ENCODE results near the gene ARHGAP1. TPM values are rescaled to one million over a fixed set of nuclear protein-coding genes. Genes with fewer than 3 reads are reported as not detected.

The ARHGAP1 gene
- total RNA-seq, 1 donor from 2014 or later = 29.3 TPM

DNA sequence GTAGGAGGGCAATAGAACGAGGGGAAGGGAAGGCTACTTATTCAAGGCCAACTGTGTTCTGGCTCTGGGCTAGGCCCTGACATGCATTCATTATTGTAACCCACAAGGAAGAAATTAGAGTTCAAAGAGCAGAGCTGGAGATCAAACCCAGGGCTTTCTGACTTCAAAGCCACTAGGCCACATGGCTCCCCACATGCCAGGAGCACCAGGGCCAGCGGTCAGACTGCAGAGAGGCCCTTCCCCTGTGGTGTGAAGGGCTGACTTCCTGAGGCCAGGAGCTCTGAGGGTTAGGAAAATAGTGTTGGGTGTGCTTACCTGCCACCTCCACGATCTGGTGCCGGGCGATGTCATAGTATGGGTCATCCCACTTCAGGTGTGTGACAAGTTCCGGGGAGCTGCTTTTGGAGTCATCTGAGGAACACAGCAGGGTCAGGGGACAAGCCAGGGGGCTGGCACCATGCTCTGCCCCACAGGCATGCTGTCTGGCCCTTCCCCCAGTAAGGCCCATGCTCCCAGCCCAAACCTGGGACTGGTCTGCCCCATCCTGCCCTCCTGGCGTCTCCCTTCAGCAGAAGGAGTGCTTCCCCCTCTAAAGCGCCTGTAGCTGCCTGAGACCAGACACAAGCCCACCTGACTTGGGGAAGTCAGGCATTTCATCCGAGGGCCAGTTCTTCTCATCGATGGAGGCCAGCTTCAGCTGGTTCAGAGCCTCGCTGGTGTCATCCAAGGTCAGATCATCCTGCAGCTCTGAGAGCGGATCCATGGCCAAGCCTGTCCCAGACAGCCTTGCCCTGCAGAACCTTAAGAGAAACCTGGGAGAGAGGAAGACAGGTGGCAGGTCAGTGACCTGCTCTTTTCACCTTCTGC is 4.8 kb downstream of the ARHGAP1 start:
- ATAC-seq (no peak), DNase-seq (ENCODE audit: low spot score) (no peak)

DNA sequence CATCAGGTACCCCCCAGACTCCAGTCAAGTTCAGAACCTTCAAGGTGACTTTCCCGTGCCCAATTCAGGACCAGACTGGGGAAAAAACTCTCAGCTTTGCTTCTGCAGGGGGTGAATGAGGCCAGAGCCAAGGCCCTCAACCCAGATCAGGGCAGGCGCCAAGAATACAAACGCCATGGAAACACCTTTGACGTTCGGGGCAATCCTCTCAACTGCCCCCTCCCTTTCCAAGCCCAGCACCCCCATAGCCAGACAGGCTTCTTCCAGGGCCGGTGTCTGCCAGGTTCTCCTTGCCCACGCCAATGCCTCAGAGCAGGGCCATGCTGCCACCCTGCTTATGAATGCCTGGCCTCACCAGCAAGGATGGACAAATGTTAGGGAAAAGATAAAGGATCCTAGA is 5.8 kb downstream of the ARHGAP1 start:
- ATAC-seq (no peak), DNase-seq (ENCODE audit: low spot score) (no peak)

DNA sequence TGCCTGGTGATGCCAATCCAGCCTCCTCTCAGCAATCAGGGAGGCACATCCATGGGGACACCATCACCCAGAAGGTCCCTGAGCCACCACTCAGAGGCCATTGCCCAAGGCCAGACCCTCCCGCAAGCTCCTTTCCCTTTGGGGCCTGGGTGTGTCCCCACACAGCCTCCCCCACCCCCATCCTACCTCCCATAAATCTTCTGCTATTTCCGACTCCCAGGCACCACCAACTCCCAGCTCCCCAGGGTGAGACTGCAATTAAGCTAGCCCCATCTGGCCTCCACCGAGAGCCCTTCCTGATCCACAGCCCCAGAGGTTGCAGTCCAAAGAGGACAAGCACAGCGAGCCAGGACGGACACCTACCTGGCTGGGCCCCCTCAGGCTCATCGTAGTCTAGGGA is 6.3 kb downstream of the ARHGAP1 start:
- DNase-seq (ENCODE audit: low spot score) (no peak), ATAC-seq (no peak)

DNA sequence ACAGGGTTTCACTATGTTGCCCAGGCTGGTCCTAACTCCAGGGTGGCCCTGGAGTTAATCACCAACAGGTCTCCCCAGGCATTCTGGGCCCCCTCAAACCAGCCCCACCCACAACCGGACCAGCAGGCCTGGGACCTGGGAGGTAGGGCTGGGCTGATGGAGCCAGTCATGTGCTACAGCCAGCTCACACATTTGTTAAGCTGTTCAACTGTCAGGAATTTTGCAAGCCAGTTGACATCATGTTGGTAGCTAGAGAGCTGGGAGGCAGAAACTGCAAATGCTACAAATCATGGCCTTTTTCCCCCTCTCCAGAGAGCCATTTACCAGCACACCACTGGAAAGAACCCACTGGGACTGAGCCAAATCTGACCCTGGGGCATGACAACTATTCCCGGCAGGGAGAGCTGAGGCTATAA is 6.8 kb downstream of the ARHGAP1 start:
- no peak for DNase-seq (ENCODE audit: low spot score)
- ATAC-seq = no peak

DNA sequence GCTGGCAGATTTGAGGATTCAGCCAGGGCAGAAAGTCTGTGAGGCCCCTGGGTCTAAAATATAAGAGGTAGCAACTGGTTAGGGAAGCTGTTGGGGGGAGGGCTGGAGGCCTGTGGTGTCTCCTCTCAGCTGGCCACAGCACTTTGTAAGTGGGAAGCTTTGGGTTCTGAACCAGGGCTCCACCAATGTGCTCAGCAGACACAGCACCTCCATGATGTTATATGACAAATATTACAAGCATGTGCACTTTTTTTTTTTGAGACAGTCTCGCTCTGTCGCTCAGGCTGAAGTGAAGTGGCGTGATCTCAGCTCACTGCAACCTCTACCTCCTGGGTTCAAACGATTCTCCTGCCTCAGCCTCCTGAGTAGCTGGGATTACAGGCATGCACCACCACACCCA is 8.0 kb downstream of the ARHGAP1 start:
- DNase-seq (ENCODE audit: low spot score) (no peak), ATAC-seq (no peak)

DNA sequence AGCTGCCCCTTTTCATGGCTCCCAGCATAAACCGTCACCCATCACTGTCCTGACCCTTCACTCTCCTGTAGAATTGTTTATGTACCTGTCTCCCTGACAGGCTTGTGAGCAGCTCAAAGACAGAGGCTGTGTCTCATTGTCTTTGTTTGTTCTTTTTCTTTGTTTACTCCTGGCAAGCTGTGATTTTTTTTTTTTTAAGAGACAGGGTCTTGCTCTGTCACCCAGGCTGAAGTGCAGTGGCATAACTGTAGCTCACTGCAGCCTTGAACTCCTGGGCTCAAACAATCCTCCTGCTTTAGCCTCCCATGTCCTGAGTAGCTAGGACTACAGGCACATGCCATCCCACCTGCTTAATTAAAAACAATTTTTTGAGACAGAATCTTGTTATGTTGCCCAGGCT is 9.7 kb downstream of the ARHGAP1 start:
- DNase-seq (ENCODE audit: low spot score) (no peak), ATAC-seq (no peak)

DNA sequence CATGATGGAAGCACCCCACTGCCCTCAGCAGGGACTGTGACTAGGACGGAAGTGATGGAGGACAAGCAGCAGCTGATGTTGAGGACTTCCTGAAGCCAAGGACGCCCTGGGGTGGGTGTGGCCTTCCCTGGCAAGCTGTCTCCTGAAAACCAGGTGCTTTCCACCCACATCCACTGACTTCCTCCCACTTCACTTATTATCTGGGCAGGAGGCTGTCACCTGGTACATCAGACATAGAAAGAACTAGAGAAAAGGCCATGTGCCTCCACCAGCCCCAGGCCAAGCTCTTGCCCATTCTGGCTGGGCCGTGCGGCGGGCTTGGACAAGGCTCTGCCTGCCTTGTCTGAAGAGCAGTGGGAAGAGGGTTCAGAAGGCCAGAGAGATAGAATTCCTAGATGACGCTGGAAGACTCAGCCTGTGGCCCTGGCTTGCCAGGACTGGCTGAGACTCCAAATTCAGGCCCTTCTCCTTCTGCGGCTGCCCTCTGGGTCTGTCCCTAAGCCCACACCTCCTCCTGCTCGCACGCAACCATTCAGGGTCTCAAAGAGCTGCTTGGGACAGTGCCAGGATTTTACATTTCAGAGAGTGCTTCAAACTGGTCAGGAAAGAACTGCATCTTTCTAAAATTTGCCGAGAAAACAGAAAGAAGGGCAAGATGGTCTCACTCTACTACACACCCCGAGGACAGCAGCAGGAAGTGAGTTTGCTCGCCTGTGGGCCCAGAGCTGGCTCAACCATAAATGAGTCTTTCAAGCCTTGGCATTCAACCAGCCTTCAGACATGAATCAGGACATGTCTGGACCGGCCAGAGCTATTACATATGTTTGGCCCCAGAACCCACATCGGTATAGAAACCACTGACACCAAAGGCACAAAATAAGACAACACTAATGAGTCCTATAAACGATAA is 13.3 kb downstream of the ARHGAP1 start:
- ATAC-seq = peak; percentile 23
- no peak for DNase-seq (ENCODE audit: low spot score)

DNA sequence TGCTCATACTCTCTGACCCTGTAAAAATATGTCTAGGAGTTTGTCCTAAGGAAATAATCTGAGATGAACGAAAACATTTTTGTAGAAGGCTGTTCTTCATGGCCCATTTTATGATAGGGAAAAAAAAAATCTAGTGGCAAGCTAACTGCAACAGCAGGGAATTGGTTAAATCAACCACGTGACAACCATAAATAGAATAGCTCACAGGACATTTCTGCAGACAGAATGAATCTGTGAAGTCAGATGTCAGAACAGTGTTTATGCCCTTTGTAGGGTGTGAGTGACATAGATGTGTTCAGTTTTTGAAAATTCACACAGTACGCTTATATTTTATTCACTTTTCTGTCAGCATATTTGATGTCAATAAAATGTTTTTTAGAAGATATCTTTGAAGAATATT is 16.1 kb downstream of the ARHGAP1 start:
- ATAC-seq (no peak), DNase-seq (ENCODE audit: low spot score) (no peak)

DNA sequence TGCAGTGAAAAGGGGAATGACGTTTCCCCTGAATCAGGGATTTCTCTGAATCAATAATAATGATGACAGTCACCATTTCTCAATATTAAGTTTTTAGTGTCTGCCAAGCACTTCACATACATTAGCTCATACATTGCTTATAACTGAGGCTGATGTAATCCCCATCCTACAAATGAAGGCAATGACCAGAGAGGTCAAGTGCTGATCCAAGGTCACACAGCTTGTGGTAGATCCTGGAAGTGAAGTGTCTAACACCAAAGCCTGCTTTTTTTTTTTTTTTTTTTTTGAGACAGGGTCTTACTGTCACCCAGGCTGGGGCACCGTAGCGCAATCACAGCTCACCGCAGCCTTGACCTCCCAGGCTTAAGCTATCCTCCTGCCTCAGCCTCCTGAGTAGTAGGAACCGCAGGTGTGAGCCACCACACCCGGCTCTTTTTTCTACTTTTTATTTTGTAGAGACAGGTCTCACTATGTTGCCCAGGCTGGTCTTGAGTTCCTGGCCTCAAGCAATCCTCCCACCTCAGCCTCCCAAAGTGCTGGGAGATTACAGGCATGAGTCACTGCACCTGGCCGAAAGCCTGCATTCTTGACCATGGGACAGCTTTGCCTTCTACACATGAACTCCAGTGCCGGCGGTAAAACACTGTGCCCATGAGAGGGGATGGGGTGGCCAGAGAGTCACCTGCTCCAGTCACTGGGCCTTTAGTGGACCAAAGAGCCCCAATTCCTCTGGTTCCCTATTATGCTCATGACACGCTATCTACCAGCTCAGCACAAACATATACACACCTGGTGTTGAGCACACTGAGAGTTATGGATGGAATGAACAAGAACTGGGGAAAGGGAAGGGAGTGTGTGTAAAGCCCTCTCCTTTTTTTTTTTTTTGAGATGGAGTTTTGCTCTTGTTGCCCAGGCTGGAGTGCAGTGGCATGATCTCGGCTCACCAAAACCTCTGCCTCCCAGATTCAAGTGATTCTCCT is 17.4 kb downstream of the ARHGAP1 start:
- ATAC-seq = no peak
- DNase-seq (ENCODE audit: low spot score) = no peak

DNA sequence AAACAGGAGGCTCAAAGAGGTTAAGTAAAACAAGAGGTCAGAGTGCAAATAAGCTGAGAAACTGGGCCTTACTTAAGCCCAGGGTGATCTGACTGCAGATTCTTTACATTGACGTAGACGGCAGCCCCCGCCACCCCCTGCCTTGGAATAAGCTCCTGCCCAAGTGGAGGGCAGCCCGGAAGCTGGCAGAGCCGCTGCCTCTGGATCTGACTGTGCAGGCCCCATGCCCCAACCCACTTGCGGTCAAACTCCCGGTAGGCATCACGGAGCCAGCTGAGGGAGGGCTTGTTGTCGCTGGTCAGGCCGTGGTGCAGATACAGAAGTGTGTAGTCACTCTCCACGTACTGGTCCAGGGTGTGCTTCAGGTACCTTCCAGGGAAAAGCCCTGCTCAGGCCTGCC is 18.6 kb downstream of the ARHGAP1 start:
- DNase-seq (ENCODE audit: low spot score) (no peak), ATAC-seq (no peak)

DNA sequence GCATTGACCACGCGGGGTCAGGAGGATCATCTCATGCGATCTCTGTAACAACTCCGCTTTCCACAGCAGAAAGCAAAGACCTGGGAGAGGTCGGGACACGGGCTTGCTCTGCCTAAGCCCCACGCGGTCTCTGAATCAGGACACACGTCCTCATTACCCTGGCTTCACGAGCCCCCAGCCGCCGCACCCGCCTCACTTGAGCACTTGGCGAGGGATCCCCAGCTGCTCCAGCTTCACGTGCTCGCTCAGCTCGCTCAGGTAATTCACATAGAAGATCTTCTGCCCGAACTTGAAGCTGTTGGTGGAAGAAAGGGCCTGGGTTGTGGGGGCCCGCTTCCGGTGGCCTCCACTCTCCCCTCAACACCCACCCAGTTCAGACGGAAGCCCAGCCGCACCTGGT is 19.6 kb downstream of the ARHGAP1 start:
- DNase-seq (ENCODE audit: low spot score) = no peak
- ATAC-seq = no peak

DNA sequence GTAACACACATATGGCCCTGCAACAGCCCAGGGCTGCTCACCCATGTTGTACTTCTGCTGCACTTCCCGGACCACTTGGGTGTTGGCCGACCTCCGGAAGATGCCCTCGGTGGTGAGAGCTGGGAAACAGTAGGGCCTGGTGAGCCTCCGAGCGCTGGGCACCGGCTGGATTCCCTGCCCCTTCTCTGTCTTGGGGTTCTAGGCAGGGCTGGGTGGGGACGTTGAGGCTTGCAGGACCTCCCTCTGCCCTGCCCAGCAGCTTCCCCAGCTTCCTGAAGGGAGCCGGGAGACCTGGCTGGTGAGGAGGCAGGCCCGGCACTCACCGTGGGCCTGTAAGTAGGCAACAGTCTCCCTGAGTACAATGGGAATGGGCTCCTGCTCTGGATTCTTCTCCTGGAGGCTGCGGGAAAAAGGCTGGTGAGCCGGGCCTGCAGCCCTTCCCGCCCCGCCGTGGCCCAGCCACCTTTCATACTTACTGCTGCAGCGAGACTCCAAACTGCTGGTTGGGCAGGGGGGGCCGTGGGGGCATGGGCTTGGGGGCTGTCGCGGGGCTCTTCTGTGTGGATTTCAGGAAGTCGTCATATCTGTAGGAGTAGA is 20.2 kb downstream of the ARHGAP1 start:
- DNase-seq (ENCODE audit: low spot score) (no peak), ATAC-seq (no peak)

DNA sequence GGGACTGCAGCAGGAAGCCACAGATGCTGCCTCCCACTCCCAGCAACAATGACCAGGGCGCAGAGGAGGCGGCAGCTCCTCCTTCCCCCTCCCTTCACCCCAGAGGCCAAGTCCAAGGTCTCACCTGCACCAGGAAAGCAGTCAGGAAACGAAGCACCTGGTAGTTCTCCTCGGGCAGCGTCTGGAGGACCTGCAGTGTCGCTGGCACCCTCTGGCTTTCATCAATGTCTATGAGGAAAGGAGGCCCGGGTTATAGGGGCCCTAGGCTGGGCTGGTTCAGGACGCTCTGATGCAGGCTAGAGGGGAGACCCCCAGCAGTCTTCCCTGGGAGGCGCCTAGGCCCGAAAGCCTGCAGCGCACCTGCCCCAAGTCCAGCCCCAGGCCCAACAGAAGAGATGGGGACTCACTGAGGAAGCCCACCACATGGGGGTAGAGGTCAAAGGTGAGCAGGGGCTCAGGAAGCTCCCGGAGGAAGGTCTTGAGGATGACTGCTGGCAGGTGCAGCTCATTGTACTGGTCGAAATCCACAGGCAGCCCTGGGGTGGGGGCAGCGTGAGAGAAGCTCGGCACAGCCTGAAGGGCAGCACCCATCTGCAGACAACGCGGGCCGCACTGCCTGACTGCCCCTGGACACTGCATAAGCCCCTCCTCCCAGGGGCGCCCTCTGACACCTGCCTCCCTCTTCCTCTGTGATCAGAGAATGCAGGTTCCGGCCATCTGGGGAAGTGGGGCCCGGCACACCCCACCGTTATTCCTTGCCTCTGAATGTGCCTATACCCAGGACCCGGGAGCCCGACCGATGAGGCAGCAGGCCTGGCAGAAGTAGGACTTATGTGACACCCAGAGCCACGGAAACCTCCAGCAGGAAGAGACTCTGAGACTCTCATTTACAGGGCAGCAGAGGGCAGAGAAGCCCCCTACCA is 20.9 kb downstream of the ARHGAP1 start:
- ATAC-seq (no peak), DNase-seq (ENCODE audit: low spot score) (no peak)

DNA sequence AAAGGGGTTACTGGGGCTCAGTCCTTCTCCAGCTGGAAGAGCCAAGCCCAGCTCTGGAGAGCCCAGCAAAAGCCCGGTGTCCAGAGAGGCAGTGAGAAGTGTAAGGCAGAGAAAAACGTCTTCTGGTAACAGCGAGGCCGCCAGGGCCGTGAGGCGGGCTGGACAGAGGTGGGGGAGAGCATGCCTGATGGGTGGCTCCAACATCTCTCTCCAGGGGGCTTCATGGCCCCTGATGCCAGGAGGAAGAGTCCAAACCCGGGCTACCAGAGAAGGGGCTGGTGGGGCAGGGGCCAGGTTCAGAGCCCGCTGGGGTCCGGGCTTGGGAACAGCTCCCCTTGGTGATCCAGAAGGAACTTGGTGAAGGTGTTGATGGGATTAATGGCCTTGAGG is 21.7 kb downstream of the ARHGAP1 start:
- DNase-seq (ENCODE audit: low spot score) (no peak), ATAC-seq (no peak)

DNA sequence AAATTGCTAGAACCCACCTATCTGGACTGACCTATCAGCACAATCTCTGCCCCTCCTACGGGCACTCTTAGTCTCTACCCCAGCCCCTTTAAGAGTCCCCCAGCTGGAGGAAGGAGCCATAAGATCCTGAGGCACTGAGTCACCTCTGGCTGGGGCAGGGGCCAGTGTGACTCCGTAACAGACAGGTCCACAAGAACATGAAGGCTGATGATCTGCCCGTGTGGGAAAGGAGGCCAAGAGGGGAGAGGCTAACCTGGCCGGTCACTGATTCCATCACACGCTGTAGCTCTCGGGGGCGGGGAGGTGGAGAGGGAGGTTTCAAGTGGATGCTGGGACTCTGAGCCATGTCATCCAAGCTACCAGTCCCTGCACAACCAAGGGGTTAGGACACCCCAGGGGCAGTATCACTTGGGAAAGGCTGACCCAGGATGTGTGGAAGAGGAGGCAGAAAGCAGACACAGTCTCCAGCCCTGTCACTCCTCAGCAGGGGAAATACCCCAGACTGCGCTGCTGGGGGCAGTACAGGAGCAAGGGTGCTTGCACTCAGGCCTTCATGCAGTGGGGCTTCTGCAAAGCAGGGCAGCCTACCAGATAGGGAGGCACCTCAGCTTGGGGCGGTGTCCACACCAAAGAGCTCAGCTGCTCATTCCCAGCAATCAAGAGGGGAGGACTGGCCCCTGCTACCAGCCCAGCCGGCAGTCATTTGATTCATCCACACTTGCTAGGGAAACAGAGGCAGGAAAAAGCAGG is 22.3 kb downstream of the ARHGAP1 start:
- no peak for ATAC-seq
- no peak for DNase-seq (ENCODE audit: low spot score)

DNA sequence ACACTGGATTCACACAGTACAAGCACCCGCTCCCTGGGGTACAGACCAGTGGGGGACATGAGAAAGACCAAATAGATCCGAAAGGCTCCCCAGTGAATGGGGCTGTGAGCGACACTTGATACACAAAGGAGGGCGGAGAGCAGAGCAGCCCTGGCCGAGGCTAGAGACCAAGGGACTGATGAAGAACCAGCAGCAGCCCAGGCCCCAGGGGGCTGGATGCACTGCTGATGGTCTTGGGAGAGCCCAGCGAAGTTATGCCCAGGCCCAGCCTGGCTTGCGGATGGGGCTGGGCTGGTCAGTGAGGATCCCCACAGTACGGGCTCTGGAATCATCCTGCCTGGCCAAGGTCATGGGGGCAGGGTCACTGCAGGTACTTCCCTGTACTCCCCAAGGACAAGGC is 23.2 kb downstream of the ARHGAP1 start:
- no peak for DNase-seq (ENCODE audit: low spot score)
- no peak for ATAC-seq

DNA sequence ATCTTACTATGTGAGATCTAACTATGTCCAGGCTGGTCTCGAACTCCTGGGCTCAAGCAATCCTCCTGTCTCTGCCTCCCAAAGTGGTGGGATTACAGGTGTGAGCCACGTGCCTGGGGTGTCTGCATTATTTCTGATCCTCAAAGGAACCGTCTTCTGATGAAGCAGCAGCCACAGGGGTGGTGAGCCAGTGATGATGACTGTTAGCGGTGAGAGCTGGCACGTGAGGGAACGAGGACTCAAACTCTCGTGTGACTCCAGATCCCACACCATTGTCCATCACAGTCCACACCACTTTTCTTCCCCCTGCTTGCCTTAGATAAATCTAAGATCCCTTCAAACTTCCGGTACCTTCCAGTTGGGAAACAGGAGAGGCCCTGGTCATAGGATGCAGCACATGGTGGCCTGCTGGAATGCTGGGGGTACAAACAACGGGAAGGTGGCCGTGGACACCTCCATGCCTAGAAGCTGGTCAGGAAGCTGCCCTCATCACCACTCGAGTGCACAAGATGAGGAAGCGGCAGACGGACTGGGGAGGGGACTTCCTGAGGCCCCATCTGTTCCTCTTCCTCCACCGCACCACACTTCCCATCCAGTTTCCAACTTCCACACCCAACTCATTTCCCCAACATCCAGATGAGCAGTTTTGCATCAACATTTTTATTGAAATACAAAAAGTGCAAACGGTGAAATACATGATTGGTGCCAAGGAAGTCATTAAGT is 23.8 kb downstream of the ARHGAP1 start:
- ATAC-seq (no peak), DNase-seq (ENCODE audit: low spot score) (no peak)

DNA sequence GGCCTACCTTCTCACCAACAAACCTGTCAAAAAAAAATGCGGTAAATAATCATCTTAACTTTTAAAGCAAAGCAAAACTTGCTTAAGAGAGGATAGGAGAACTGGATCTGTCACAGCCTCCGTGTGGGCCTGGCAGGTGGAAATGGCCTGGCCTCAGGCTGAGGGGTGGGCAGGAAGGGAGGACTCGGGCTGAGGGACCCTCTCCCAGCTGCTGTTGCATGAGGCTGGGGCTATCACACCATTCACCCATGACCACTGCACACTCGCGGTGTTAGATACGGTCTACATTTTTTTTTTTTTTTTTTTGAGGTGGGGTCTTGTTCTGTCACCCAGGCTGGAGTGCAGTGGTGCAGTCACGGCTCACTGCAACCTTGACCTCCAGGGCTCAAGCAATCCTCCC is 24.5 kb downstream of the ARHGAP1 start:
- DNase-seq (ENCODE audit: low spot score) (no peak), ATAC-seq (no peak)

Data from left lobe of liver (tissue), 2 donors.